MM.1S (cell line): Measurements from ENCODE around the gene CYFIP1.

Experiments used
- DNase-seq: peaks from one replicate; pipeline ENCODE4 v3.0.0-alpha.2; 2015
- H2AFZ ChIP-seq: fragments of 300-600 bp; sonication (generic); 2 replicates; pipeline ENCODE4 v1.6.0; 2016; ENCODE audit warnings: antibody characterized with exemption, low read length
- H3F3A ChIP-seq: fragments of 300-600 bp; sonication (generic); 2 replicates; pipeline ENCODE4 v1.6.1; 2016; ENCODE audit warnings: mild to moderate bottlenecking, antibody characterized with exemption, low read length, moderate library complexity, mixed read lengths; ENCODE audit not compliant: insufficient read depth
- H3K27ac ChIP-seq: fragments of 300-600 bp; sonication (generic); 2 replicates; pipeline ENCODE4 v1.5.1; 2016; ENCODE audit warnings: mild to moderate bottlenecking, low read length
- H3K27me3 ChIP-seq: fragments of 300-600 bp; sonication (generic); replicated peaks from 2 replicates; pipeline ENCODE4 v1.6.0; 2016; ENCODE audit warnings: low read length; ENCODE audit not compliant: insufficient read depth
- H3K36me3 ChIP-seq: fragments of 300-600 bp; sonication (generic); replicated peaks from 2 replicates; pipeline ENCODE4 v1.6.1; 2016; ENCODE audit warnings: mild to moderate bottlenecking, low read length, mixed read lengths; ENCODE audit not compliant: insufficient read depth
- H3K4me1 ChIP-seq: fragments of 300-600 bp; sonication (generic); 2 replicates; pipeline ENCODE4 v1.6.1; 2016; ENCODE audit warnings: low read length, mixed read lengths
- H3K4me2 ChIP-seq: fragments of 300-600 bp; sonication (generic); 2 replicates; pipeline ENCODE4 v1.6.0; 2016; ENCODE audit warnings: low read depth, low read length
- H3K4me3 ChIP-seq: fragments of 300-600 bp; sonication (generic); 2 replicates; pipeline ENCODE4 v1.5.1; 2016; ENCODE audit warnings: low read length, mixed read lengths
- H3K79me2 ChIP-seq: fragments of 300-600 bp; sonication (generic); 2 replicates; pipeline ENCODE4 v1.6.1; 2016; ENCODE audit warnings: mixed run types, low read length, mixed read lengths
- H3K9ac ChIP-seq: fragments of 300-600 bp; sonication (generic); 2 replicates; pipeline ENCODE4 v1.6.1; 2016; ENCODE audit warnings: low read length, mixed read lengths
- H3K9me2 ChIP-seq: fragments of 300-600 bp; sonication (generic); replicated peaks from 2 replicates; pipeline ENCODE4 v1.6.1; 2016; ENCODE audit warnings: mild to moderate bottlenecking, low read length, mixed read lengths; ENCODE audit not compliant: insufficient read depth
- H3K9me3 ChIP-seq: fragments of 300-600 bp; sonication (generic); replicated peaks from 2 replicates; pipeline ENCODE4 v1.6.1; 2016; ENCODE audit warnings: mild to moderate bottlenecking, low read length, mixed read lengths; ENCODE audit not compliant: insufficient read depth
- H4K20me1 ChIP-seq: fragments of 300-600 bp; sonication (generic); 2 replicates; pipeline ENCODE4 v1.6.1; 2016; ENCODE audit warnings: mild to moderate bottlenecking, low read length, moderate library complexity, mixed read lengths; ENCODE audit not compliant: insufficient read depth
- CTCF ChIP-seq: fragments of 300-600 bp; sonication (generic); IDR thresholded peaks from 2 replicates; pipeline ENCODE4 v1.5.1; 2016; ENCODE audit warnings: antibody characterized with exemption, low read length, mixed read lengths
- EZH2 ChIP-seq: fragments of 300-600 bp; sonication (generic); optimal IDR thresholded peaks from 2 replicates; pipeline ENCODE3; 2017; ENCODE audit warnings: low read depth, mild to moderate bottlenecking, antibody characterized with exemption, low read length, mixed read lengths
- EZH2phosphoT487 ChIP-seq: fragments of 300-600 bp; sonication (generic); IDR thresholded peaks from 2 replicates; pipeline ENCODE4 v1.6.1; 2018; ENCODE audit warnings: antibody characterized with exemption, low read length

Gene CYFIP1

GRCh38 chr15:22866079-22866478 is 114.1 kb downstream of the CYFIP1 start:
- Histone ChIP-seq H3K9me3 (no peaks in the 10 kb centered on the region), H4K20me1 (no peaks in the 10 kb centered on the region), H3K36me3 (peaks cover 28% of the 10 kb centered on the region; the same call in 1 of the 2 replicates), H2AFZ (no peak overlapping the region), H3K4me1 (no peaks in the 10 kb centered on the region), H3K79me2 (peaks cover 35% of the 10 kb centered on the region), H3K9ac (no peak overlapping the region), H3K9me2 (no peaks in the 10 kb centered on the region), H3K4me3 (no peak overlapping the region), H3K4me2 (no peak overlapping the region), H3F3A (no peaks in the 10 kb centered on the region), H3K27me3 (no peaks in the 10 kb centered on the region), H3K27ac (no peak overlapping the region)
- DNase-seq, result no peak
- TF ChIP-seq EZH2 (no peak), EZH2phosphoT487 (no peak), CTCF (no peak)

- Histone ChIP-seq H3K79me2 (peaks cover 40% of the 10 kb centered on the region), H3K27me3 (no peaks in the 10 kb centered on the region)
Measured at GRCh38 chr15:22863356-22863755, 116.8 kb downstream of the CYFIP1 start.

GRCh38 chr15:22861161-22861560 is 119.0 kb downstream of the CYFIP1 start:
- H3K36me3 ChIP-seq, result 0 out of 2 replicates have a peak, but pooled peaks cover 12% of the 10 kb centered on the region
- H3K9ac ChIP-seq, result no peak overlapping the region
- no peak overlapping the region for H3K4me3 ChIP-seq
- no peaks in the 10 kb centered on the region for H4K20me1 ChIP-seq
- no peak for TF ChIP-seq EZH2phosphoT487
- TF ChIP-seq CTCF, result no peak
- no peak for TF ChIP-seq EZH2
- H3K27ac ChIP-seq, result no peak overlapping the region
- no peaks in the 10 kb centered on the region for H3K27me3 ChIP-seq
- no peaks in the 10 kb centered on the region for H3K4me1 ChIP-seq
- H2AFZ ChIP-seq, result no peak overlapping the region
- peaks cover 43% of the 10 kb centered on the region for H3K79me2 ChIP-seq
- H3K9me3 ChIP-seq, result no peaks in the 10 kb centered on the region
- no peak for DNase-seq
- no peak overlapping the region for H3K4me2 ChIP-seq
- H3K9me2 ChIP-seq, result no peaks in the 10 kb centered on the region
- H3F3A ChIP-seq, result no peaks in the 10 kb centered on the region

More at GRCh38 chr15:22863356-22863755, 116.8 kb downstream of the CYFIP1 start:
- H3K4me1 ChIP-seq, result no peaks in the 10 kb centered on the region
- no peaks in the 10 kb centered on the region for H3F3A ChIP-seq
- no peaks in the 10 kb centered on the region for H3K9me3 ChIP-seq
- no peaks in the 10 kb centered on the region for H3K9me2 ChIP-seq
- TF ChIP-seq CTCF (no peak), EZH2phosphoT487 (no peak), EZH2 (no peak)
- H4K20me1 ChIP-seq, result no peaks in the 10 kb centered on the region
- no peak overlapping the region for H3K4me3 ChIP-seq
- no peak overlapping the region for H3K27ac ChIP-seq
- H3K4me2 ChIP-seq, result no peak overlapping the region
- peaks cover 28% of the 10 kb centered on the region; the same call in 1 of the 2 replicates for H3K36me3 ChIP-seq
- DNase-seq, result no peak
- no peak overlapping the region for H2AFZ ChIP-seq
- no peak overlapping the region for H3K9ac ChIP-seq
